T-helper 17 cell (primary cell): ENCODE data around the gene RPAP2. TPM values are rescaled to one million over a fixed set of nuclear protein-coding genes. Genes with fewer than 3 reads are reported as not detected.
"Not testable (repeated sequence)": the region's sequence is repeated elsewhere in the genome, so short reads cannot be mapped to it uniquely, and the experiment has no call there.

Source experiments
- ATAC-seq: fragments of 150-1000 bp; cut with Tn5 transposase; 2 replicates; pipeline ENCODE4 v1.10.0; 2021; ENCODE audit warnings: mild to moderate bottlenecking, moderate library complexity
- DNase-seq, 3 donors: peaks; one replicate each; pipeline versions ENCODE4 v3.0.0 to v3.0.0-alpha.2; 2020 to 2021
- H3K9me3 ChIP-seq: one replicate; pipeline ENCODE4 v1.7.0; 2013; ENCODE audit warnings: low read length, mild to moderate bottlenecking; ENCODE audit not compliant: control insufficient read depth, poor library complexity, severe bottlenecking
- H3K27ac Mint-ChIP-seq: one replicate; pipeline ENCODE4 v1.8.0; 2022; ENCODE audit warnings: mild to moderate bottlenecking, moderate library complexity, mixed read lengths
- H3K27me3 Mint-ChIP-seq: one replicate; pipeline ENCODE4 v1.8.0; 2022; ENCODE audit warnings: mixed read lengths
- H3K36me3 Mint-ChIP-seq: one replicate; pipeline ENCODE4 v1.8.0; 2022; ENCODE audit warnings: low read depth, mixed read lengths
- H3K4me1 Mint-ChIP-seq: one replicate; pipeline ENCODE4 v1.8.0; 2022; ENCODE audit warnings: mild to moderate bottlenecking, mixed read lengths
- H3K4me3 Mint-ChIP-seq: one replicate; pipeline ENCODE4 v1.8.0; 2022; ENCODE audit warnings: mild to moderate bottlenecking, moderate library complexity, mixed read lengths
- total RNA-seq, 4 donors: library from RNA in 2 of 4; stranded (reverse) in 2 of 4; gene quantifications; one replicate each; pipeline ENCODE4 v1.2.3 and lab custom pipeline; 2022 to 2026

The RPAP2 gene
- total RNA-seq, 2 donors from 2014 or later, result 25.4 to 29.1 TPM

DNA sequence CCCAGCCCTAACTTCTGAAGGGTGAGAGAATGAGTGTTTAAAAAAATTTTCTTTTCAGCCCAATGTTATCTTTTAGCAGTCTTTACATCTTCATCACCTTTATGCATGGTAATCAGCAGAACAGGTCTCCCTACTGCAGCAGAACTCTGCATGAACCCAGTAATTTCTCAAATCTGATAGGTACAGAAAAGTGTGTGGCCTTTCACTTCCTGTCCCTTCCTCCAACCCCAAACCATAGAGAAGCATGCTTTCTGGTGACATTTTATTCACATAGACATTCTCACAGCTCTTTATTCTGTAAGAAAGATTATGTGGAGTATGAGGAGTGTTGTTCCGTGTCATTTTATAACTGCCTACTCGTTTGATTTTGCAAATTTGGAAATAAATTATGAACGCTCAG is 68.6 kb downstream of the RPAP2 start:
- peaks cover 3% of the 10 kb centered on the region for H3K36me3 Mint-ChIP-seq
- peak; percentile 48 for ATAC-seq
- peaks cover 29% of the 10 kb centered on the region for H3K4me1 Mint-ChIP-seq
- peak overlapping the region; percentile 41 for H3K4me3 Mint-ChIP-seq
- no peak for DNase-seq
- H3K27ac Mint-ChIP-seq, result no peak overlapping the region
- no peaks in the 10 kb centered on the region for H3K9me3 ChIP-seq
- H3K27me3 Mint-ChIP-seq, result no peaks in the 10 kb centered on the region

DNA sequence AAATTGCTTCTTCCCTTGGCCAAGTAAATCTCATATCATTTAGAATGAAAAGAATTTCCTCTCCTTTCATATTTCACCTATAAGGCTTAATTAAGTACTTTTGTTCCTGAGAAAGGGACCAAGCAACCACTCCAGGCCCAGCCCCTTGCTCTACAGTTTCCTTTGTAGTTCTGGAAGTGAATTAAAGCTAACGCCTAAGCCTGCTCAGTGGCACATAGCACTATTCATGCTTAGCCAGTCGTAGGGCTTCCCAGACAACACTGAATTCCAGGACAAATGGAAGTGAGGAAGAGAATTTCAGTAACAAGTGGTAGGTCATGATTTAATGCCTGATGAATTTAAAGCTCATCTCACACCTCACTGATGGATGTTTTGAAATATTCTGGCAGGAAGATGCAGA is 73.3 kb downstream of the RPAP2 start:
- no peak for ATAC-seq

DNA sequence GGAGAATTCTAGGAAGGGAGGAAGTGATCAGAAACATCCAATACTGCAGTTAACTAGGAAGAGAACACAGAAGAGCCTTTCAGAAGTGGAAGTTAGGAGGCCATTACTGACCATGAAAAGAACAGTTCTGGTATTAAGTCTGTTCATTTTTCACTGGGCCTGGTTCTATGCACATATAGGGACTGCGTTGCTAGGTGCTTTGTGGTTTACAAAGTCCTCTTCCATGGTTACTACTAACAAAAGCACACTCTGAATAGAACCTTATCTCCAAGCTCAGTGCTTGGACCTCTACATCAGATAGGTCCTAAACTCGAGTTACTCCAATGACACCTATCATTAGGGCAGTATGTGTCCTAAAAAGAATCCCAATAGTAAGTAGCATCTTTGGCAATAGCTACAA is 75.4 kb downstream of the RPAP2 start:
- ATAC-seq, result no peak
- no peak overlapping the region for H3K4me3 Mint-ChIP-seq
- peaks cover 4% of the 10 kb centered on the region for H3K4me1 Mint-ChIP-seq
- DNase-seq, result no peak
- H3K27me3 Mint-ChIP-seq, result no peaks in the 10 kb centered on the region
- H3K27ac Mint-ChIP-seq, result no peak overlapping the region
- no peaks in the 10 kb centered on the region for H3K9me3 ChIP-seq
- no peaks in the 10 kb centered on the region for H3K36me3 Mint-ChIP-seq

More for the DNA sequence above, 73.3 kb downstream of the RPAP2 start:
- Mint-ChIP-seq H3K36me3 (peaks cover 3% of the 10 kb centered on the region), H3K4me1 (peaks cover 10% of the 10 kb centered on the region), H3K4me3 (no peak overlapping the region), H3K27ac (no peak overlapping the region), H3K27me3 (no peaks in the 10 kb centered on the region)
- no peak for DNase-seq
- no peaks in the 10 kb centered on the region for H3K9me3 ChIP-seq

DNA sequence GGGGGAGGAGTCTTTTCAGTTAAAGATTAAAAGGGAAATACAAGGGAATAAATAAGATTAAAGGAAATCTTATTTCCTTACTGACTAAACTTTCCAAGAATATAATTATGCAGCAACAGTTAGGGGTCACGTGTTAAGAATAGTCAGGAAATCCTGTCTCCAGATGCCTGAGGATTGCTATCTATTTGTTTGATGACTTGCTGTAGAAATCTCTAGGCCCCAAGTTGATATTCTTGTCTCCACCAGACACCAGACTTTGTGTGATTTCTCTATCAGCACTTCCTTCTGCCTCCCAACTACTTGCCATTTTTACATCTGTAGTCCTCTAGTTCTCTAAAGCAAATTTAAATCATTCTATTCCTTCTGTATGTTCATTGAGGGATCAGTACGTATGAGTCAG is 77.5 kb downstream of the RPAP2 start:
- no peaks in the 10 kb centered on the region for H3K9me3 ChIP-seq
- H3K27ac Mint-ChIP-seq, result no peak overlapping the region
- no peaks in the 10 kb centered on the region for H3K27me3 Mint-ChIP-seq
- H3K4me3 Mint-ChIP-seq, result no peak overlapping the region
- H3K36me3 Mint-ChIP-seq, result peaks cover 4% of the 10 kb centered on the region
- ATAC-seq (no peak), DNase-seq (no peak)
- H3K4me1 Mint-ChIP-seq, result peaks cover 2% of the 10 kb centered on the region

DNA sequence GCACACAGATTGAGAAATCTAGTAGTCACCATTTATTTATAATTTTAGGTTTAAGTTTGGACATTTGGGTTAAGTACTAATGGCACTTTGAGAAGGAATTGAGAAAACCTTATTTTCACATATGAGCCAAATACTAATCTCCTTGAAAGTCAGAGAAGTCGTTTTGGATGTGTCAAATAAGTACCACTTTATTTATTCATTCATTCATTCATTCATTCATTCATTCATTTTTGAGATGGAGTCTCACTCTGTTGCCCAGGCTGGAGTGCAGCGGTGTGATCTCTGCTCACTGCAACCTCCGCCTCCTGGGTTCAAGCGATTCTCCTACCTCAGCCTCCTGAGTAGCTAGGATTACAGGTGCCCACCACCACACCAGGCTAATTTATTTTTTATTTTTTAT is 79.1 kb downstream of the RPAP2 start:
- H3K9me3 ChIP-seq, H3K36me3 Mint-ChIP-seq, H3K27ac Mint-ChIP-seq, DNase-seq, H3K4me3 Mint-ChIP-seq, H3K27me3 Mint-ChIP-seq, H3K4me1 Mint-ChIP-seq, ATAC-seq: not testable (repeated sequence)

DNA sequence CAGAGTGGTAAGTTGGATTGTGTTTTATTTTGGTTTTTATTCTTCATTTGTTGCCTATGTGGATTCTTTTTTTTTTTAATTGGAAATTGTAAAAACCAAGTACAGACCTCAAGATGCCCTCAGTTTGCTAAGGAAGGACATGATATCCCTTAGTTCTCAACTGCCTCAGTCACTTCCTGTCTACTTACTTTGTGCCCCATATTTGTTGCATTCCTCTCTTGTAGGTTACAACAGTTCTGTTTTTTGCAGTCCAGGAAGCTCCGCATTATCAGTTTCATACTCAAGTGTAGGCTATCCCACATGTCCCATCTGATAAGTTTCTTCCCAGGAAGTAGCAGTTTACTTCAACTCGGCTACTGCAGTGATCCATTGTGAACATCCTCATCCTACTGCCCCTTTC is 82.0 kb downstream of the RPAP2 start:
- peaks cover 2% of the 10 kb centered on the region for H3K4me1 Mint-ChIP-seq
- H3K36me3 Mint-ChIP-seq, result peaks cover 4% of the 10 kb centered on the region
- no peak for ATAC-seq
- no peak overlapping the region for H3K27ac Mint-ChIP-seq
- DNase-seq, result no peak
- H3K9me3 ChIP-seq, result no peaks in the 10 kb centered on the region
- H3K27me3 Mint-ChIP-seq, result no peaks in the 10 kb centered on the region
- no peak overlapping the region for H3K4me3 Mint-ChIP-seq

GRCh38 chr1:92393966-92394365 is 95.1 kb downstream of the RPAP2 start:
- not testable (repeated sequence) for H3K9me3 ChIP-seq, H3K4me3 Mint-ChIP-seq, H3K4me1 Mint-ChIP-seq, DNase-seq, ATAC-seq, H3K27ac Mint-ChIP-seq, H3K27me3 Mint-ChIP-seq, H3K36me3 Mint-ChIP-seq

DNA sequence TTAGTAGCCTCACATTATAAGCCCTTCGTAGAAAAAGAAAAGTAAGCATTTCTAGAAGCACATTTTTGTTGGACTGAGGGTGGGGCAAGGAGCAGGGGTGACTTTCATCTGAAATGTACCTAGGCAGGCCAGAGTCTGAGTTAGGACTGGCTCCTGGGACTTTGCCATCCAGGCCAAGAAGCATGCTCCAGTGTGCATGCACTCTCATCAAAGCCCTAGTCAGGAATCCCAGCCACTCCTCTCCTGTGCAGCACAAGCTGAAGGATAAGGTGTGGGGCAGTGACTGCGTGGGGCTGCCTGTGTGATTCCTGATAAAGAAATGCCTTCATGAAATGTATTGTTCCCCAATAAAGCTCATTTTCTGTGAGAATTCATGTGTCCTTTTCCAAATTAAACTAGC is 99.7 kb downstream of the RPAP2 start:
- no peak for ATAC-seq
- no peak for DNase-seq
- Mint-ChIP-seq H3K4me3 (no peak overlapping the region), H3K27me3 (no peaks in the 10 kb centered on the region), H3K4me1 (no peaks in the 10 kb centered on the region), H3K36me3 (no peaks in the 10 kb centered on the region), H3K27ac (no peak overlapping the region)
- no peaks in the 10 kb centered on the region for H3K9me3 ChIP-seq

DNA sequence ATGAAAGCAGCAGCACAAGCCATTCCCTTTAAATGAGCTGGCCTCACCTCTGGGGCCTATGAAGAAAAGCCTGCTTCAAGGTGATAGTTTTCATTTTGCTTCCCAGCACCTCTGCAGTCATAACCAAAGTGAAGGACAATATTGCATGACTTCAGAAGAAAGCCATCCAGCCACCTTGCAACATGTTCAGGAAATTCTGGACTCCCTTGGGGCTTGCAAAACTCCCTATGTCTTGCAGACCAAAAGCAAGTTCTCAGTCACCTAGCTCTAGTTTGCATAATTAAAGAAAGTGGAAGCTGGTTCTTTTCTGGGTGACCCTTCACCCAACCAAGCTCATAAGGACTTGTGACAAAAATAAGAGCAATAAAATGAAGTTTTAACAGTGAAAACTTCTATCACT is 100.2 kb downstream of the RPAP2 start:
- no peak for ATAC-seq
- no peak for DNase-seq
- Mint-ChIP-seq H3K4me3 (no peak overlapping the region), H3K4me1 (no peaks in the 10 kb centered on the region), H3K27me3 (no peaks in the 10 kb centered on the region), H3K27ac (no peak overlapping the region), H3K36me3 (no peaks in the 10 kb centered on the region)
- no peaks in the 10 kb centered on the region for H3K9me3 ChIP-seq

DNA sequence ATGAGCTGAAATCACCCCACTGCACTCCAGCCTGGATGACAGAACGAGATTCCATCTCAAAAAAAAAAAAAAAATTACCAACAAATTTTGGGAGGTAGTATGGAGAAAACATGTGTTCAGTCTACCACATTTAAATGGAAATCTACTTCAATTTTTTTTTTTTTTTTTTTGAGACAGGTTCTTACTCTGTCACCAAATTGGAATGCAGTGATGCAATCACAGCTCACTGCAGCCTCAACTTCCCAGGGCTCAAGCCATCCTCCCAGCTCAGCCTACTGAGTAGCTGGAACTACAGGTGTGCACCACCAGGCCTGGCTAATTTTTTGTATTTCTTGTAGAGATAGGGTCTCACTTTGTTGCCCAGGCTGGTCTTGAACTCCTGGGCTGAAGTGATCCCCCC is 105.8 kb downstream of the RPAP2 start:
- peaks cover 11% of the 10 kb centered on the region for H3K4me1 Mint-ChIP-seq
- no peaks in the 10 kb centered on the region for H3K9me3 ChIP-seq
- H3K27ac Mint-ChIP-seq, result no peak overlapping the region
- H3K36me3 Mint-ChIP-seq, result peaks cover 2% of the 10 kb centered on the region
- ATAC-seq, result no peak
- no peak for DNase-seq
- H3K4me3 Mint-ChIP-seq, result no peak overlapping the region
- H3K27me3 Mint-ChIP-seq, result no peaks in the 10 kb centered on the region

DNA sequence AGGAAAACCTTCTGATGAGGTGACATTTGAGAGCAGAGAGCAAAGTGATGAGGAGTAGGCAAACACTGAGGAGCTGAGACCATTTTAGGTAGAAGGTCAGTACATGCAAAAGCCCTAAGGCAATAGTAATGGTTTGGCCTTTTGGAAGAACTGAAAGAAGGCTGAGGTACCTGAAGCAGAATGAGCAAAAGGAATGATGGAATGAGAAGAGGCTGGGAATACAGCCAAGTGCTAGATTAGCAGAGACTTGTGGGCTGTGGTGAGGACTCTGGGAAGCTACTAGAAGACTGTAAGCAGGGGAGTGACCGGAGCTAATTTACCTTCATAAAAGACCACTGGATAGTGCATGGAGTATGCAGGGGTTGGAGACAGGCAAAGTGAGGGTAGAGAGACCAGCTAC is 110.0 kb downstream of the RPAP2 start:
- no peaks in the 10 kb centered on the region for H3K9me3 ChIP-seq
- peaks cover 2% of the 10 kb centered on the region for H3K36me3 Mint-ChIP-seq
- H3K4me3 Mint-ChIP-seq, result no peak overlapping the region
- DNase-seq, result no peak
- no peak overlapping the region for H3K27ac Mint-ChIP-seq
- H3K4me1 Mint-ChIP-seq, result peaks cover 27% of the 10 kb centered on the region
- ATAC-seq, result no peak
- H3K27me3 Mint-ChIP-seq, result peaks cover 7% of the 10 kb centered on the region

GRCh38 chr1:92409946-92410549 is 111.2 kb downstream of the RPAP2 start:
- H3K9me3 ChIP-seq, result no peaks in the 10 kb centered on the region
- H3K36me3 Mint-ChIP-seq, result peaks cover 2% of the 10 kb centered on the region
- H3K4me3 Mint-ChIP-seq, result peak overlapping the region; percentile 12
- DNase-seq (no peak), ATAC-seq (no peak)
- H3K27ac Mint-ChIP-seq, result peak overlapping the region; percentile 1
- peaks cover 27% of the 10 kb centered on the region for H3K4me1 Mint-ChIP-seq
- peaks cover 7% of the 10 kb centered on the region for H3K27me3 Mint-ChIP-seq

GRCh38 chr1:92410706-92411105 is 111.8 kb downstream of the RPAP2 start:
- DNase-seq, result peak in 2 of 3 donors; percentile 6 to 13
- Mint-ChIP-seq H3K4me3 (peak overlapping the region; percentile 63), H3K36me3 (peaks cover 2% of the 10 kb centered on the region), H3K27me3 (peaks cover 7% of the 10 kb centered on the region), H3K27ac (peak overlapping the region; percentile 19), H3K4me1 (peaks cover 27% of the 10 kb centered on the region)
- no peaks in the 10 kb centered on the region for H3K9me3 ChIP-seq
- ATAC-seq, result peak; percentile 88

DNA sequence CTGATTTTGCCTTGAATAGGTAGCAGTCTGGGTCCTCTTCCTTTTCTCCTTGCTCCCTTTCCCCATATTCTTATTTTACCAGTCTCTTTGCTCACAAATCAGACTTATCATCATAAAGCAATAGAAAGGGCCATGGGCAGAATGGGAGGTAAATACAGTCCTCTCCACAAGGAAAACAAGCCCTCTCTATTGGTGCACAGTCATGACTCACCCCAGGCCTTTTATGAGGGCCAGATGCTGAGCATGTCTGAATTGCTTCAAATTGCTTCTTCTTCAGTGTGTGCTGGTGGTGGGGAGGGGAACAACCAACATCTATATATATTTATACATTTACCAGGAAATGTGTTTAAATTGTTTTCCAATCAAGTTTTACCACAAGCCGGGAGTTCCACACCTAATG is 112.7 kb downstream of the RPAP2 start:
- ATAC-seq (no peak), DNase-seq (no peak)
- H3K4me3 Mint-ChIP-seq, result peak overlapping the region; percentile 74
- peaks cover 2% of the 10 kb centered on the region for H3K36me3 Mint-ChIP-seq
- H3K27me3 Mint-ChIP-seq, result peaks cover 7% of the 10 kb centered on the region
- H3K9me3 ChIP-seq, result no peaks in the 10 kb centered on the region
- H3K4me1 Mint-ChIP-seq, result peaks cover 27% of the 10 kb centered on the region
- H3K27ac Mint-ChIP-seq, result peak overlapping the region; percentile 19
